Ramos (cell line): Measurements from ENCODE around the gene PPHLN1.

ENCODE experiments used
- in situ Hi-C: fragments of 300-500 bp; cut with MboI; formaldehyde crosslinking; loops from one replicate; pipeline ENCODE4 v1.14.3; 2022; ENCODE audit warnings: low sequenced_read_pairs; ENCODE audit not compliant: unreplicated experiment

Gene PPHLN1, protein sequence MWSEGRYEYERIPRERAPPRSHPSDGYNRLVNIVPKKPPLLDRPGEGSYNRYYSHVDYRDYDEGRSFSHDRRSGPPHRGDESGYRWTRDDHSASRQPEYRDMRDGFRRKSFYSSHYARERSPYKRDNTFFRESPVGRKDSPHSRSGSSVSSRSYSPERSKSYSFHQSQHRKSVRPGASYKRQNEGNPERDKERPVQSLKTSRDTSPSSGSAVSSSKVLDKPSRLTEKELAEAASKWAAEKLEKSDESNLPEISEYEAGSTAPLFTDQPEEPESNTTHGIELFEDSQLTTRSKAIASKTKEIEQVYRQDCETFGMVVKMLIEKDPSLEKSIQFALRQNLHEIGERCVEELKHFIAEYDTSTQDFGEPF

DNA sequence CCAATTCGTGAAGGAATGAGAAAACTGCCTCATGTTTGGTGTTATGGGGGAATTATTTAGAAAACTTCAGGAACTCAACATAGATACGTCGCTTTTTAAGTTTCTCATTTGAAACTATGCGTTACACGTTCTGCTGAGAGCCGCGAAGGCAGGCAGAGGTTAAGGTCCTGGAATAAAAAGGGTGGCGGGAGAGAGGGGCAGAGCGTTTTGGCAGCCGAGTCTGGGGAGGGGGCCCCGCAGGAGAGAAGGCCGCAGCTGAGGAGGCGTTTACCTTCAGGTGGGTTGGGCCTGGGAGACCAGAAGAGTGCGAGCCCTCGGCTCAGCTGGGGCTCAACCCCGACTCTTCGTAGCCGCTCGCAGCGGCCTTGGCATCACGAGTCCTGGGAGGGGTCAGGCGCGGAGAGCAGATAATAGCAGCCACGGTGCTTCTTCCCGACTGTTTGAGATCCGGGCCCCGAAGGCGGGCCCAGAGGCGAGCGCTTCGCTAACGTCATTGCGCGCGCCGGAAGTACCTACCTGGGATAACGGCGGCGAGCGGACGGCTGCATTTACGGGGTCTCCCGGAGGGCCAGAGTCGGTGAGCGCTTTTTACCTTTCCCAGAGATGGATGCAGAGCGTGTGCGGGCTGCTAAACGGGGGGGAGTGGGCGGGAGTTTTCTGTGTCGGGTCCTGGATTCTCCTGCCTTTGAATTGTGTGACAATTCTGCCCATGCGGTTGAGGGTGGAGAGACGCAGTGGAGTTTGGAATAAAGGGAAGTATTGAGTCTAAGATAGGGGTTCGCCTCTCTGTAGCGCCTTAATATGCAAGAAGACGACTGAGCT, at the start of gene PPHLN1, which contains the start of gene ZCRB1:
TSS of gene PPHLN1 (plus strand) at position 515 of the 822 bp plus-strand sequence. CDS start 9,736 bp downstream, outside the sequence.
TSS of gene ZCRB1 (minus strand) at position 442 of the 822 bp plus-strand sequence. CDS start 1,992 bp downstream, outside the sequence.
- in situ Hi-C loops: no loop called here

DNA sequence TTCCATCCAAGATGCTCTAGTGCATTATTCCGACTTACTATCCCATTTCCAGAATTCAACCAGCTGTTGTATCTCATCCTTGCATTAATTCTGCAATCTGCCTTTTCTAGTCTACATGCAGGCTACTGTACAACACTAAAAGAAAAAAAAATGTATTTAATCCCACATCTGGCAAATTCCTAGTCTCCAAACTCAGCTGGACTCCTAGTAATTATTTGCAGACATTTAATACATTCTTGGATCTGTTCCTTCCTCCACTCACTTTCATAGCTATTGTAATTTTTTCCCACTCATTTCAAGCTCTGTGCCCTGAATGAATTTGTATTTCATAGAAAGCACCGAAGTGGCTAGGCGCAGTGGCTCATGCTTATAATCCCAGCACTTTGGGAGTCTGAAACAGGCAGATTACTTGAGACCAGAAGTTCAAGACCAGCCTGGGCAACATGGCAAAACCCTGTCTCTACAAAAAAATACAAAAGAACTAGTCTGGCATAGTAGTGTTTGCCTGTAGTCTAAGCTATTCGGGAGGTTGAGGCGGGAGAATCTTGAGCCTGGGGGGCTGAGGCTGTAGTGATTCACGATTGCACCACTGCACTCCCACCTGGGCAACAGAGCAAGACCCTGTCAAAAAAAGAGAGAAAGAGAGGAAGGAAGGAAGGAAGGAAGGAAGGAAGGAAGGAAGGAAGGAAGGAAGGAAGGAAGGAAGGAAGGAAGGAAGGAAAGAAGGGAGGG, 48.4 kb upstream of the PPHLN1 start:
- in situ Hi-C loops: no loop called here

DNA sequence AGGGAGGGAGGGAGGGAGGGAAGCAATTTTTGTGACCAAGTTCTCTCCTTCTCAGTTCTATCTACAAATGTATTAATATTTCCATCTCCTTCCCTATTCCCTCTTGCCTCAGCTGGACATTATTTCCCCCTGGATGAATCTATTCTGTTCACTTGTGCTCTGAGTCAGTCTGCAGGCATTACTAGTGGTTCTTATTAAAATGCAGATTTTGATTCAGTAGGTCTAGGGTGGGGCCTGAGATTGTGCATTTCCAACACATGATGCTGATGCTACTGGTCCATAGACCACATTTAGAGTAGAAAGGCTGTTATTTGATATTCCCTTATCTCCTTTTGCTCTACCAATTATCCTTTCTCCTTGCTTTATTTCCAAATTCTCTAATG, 47.8 kb upstream of the PPHLN1 start:
- in situ Hi-C loops: no loop called here

DNA sequence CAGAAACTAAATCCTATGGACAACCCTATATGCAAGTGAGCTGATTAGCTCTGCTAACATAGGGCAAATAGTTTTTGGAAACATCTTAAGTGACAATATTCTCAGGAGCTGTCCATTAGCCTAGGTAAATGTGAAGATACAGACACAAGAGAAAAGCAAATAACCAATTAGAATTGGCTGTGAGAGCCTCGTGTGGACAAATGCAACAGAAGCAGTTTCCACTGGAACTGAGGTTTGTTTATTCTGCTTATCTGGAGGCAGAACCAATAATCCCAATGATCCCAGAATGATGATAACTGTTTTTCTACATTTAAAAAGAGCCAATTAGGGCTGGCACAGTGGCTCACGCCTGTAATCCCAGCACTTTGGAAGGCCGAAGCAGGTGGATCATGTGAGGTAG, 44.7 kb upstream of the PPHLN1 start:
- in situ Hi-C loops: no loop called here

DNA sequence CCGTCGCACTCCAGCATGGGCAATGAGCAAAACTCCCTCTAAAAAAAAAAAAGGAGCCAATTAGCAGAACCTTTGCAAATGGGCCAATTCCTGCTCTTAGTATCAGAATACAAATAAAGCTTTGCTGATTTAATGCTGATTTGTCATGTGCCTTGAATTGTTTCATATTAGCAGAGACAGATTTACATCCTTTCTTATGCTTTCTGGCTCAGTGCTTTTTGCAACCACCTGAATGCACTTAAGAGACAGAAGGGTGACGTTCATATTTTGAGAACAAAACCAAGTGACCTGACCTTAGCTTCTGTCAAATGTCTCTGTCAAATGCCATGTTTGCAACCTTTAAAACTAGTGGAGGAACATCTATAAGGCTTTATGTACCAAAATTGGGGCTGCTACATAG, 44.1 kb upstream of the PPHLN1 start:
- in situ Hi-C loops: no loop called here

DNA sequence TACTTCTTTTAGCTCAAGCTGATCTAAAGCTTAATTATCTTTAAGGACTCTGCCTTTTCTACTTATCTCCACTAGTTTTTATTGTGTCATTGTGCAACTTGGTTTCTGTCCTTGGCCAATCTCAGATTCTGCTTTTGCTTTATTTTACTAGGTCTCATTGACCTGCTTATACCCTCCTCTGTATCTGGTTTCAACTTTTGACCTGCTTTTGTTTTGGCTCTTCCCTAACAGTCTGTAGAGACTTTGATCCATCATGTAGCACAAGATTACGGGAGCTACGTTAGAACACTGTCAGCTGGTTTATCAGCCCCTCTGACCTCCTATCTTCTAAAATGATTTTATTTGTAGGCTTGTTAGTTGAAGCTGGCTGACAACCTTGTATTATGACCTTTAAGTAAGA, 43.7 kb upstream of the PPHLN1 start:
- in situ Hi-C loops: no loop called here

DNA sequence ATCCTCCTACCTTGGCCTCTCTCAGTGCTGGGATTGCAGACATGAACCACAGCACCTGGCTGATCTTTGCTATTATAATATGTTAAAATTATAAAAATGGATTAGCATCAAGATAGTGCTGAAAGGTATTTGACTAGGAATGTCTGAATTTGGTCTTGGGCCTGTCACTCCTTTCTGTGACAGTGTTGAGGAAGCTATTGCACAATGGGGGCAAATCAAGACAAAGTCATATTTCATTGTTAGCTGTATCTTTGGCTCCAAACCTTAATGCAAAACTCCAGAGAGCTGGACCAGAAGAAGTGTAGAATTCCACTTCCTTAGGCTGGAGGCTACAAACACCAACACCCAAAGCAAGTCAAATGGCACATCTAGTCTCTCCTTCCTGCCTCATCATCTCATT, 42.2 kb upstream of the PPHLN1 start:
- in situ Hi-C loops: no loop called here

DNA sequence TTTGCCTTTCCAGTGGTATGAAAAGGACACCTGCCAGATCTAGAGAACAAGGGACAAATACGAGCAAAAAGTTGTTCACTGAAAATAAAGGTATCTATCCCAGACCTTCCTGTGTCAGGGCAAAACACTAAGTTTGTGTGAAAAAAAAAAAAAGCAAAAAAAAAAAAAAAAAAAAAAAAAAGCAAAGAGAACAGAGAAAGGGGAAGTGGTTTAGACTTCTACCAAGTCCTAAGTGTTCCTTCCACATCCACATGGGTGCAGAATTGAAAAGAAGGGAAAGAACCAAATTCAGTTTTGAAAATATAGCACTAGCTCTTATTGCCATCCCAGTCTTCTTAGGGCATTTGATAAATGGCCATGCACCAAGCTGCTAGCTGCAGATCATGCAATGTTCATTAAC, 41.8 kb upstream of the PPHLN1 start:
- in situ Hi-C loops: no loop called here

DNA sequence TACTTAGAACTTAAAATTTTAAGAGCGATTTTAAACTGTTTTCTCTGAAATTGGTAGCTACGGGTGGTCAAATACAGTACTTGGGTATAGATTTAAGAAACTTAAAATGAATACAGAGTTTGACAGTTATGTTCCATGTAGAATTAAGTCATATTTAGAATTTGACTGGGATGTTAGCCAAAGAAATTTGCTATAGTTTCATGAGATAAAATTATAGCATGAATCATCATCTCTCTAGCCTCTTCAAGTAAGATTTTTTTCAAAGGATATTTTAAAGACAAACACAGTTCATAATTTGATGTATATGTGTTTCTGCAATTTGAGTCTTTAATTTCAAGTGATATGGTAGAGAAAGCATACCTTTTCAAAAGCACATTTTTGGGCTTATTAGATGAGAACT, 41.1 kb upstream of the PPHLN1 start:
- in situ Hi-C loops: no loop called here

DNA sequence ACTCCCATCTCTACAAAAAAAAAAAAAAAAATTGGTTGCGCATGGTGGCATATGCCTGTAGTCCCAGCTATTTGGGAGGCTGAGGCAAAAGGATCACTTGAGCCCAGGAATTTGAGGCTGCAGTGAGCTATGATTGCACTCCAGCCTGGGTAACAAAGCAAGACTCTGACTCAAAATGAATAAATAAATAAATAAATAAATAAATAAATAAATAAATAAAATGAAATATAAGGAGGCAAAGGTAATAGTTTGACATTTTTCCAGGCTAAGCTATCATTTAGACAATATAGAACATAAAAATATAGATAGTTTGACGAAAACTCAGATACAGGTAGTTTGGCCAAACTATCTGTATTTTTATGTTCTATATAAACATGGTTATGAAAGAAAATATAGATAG, 40.5 kb upstream of the PPHLN1 start:
- in situ Hi-C loops: no loop called here

DNA sequence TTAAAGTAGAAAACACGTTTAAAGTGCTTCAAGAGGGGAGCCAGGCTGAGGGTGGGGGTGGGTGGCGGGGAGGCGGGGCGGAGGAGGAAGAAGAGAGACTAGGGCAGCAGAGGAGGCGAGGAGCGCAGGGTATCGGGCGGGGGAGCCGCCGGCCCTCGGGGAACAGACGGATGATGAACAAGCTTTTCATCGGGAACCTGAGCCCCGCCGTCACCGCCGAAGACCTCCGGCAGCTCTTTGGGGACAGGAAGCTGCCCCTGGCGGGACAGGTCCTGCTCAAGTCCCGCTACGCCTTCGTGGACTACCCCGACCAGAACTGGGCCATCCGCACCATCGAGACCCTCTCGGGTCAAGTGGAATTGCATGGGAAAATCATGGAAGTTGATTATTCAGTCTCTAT, 39.2 kb upstream of the PPHLN1 start:
- in situ Hi-C loops: no loop called here

DNA sequence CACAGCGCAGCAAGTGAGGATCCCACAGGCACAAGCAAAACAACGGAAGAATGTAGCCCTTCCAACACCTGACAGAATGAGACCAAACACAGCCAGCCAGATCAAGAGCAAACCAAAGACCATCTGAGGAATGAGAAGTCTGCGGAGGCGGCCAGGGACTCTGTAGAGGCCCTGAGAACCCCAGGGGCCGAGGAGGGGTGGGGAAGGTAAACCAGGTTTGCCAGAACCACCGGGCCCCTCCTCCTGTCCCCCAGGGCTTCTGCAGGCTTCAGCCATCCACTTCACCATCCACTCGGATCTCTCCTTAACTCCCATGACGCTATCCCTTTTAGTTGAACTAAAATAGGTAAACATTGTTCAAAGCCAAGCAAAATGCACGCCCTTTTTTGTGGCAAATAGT, 37.4 kb upstream of the PPHLN1 start:
- in situ Hi-C loops: no loop called here

DNA sequence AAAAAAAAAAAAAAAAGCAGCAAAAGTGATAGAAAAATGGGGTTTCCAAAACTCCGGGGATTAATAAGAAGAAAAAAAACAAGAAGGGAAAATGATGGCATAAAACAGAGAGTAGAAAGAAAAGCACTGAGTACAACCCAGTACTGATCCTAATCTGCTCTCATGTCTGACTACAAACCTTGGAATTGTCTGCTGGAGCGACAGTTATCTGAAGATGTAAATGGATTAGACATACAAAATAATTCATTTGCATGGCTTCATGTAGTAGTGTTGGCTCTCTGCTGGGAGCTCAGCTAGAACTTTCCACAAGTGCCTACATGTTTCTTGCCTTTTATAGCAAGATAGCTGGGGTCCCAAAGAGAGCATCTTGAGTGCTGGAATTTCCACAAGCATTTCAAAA, 34.3 kb upstream of the PPHLN1 start:
- in situ Hi-C loops: no loop called here

DNA sequence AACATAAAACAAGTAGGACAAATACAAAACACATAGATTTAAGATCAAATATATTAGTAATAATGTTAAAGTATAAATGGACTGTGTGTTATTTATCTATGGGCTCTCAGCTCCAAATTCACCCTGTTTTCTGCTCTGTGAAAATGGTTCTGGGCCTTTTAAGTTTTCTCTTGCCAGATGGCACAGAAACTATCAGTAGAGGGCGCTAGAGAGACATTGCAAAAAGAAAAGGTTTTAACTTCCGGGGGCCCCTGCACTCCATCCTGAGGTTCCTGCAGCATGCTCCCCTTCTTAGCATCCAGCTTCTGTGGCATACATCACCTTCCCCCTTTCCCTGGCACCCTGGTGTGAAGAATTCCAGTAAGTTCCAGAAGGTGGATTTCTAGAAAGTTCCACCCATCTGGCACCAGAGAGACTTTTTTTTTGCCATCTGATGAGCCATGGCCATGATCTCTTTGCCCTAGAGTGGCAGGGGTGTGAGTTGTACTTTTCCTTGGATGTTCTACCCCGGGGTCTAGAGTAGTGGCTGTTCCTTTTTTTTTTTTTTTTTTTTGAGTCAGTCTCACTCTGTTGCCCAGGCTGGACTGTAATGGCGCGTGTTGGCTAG, 29.4 kb upstream of the PPHLN1 start:
- in situ Hi-C loops: no loop called here

DNA sequence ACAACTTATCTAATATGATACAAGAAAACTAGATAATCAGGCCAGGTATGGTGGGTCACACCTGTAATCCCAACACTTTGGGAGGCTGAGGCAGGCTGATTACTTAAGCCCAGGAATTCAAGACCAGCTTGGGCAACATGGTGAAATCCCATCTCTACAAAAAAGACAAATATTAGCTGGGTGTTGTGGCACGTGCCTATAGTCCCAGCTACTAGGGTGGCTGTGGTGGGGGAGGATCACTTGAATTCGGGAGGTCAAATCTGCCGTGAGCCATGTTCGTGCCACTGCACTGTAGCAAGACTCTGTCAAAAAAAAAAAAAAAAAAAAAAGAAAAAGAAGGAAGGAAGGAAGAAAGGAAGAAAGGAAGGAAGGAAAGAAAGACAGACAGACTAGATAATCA, 27.1 kb upstream of the PPHLN1 start:
- in situ Hi-C loops: no loop called here

DNA sequence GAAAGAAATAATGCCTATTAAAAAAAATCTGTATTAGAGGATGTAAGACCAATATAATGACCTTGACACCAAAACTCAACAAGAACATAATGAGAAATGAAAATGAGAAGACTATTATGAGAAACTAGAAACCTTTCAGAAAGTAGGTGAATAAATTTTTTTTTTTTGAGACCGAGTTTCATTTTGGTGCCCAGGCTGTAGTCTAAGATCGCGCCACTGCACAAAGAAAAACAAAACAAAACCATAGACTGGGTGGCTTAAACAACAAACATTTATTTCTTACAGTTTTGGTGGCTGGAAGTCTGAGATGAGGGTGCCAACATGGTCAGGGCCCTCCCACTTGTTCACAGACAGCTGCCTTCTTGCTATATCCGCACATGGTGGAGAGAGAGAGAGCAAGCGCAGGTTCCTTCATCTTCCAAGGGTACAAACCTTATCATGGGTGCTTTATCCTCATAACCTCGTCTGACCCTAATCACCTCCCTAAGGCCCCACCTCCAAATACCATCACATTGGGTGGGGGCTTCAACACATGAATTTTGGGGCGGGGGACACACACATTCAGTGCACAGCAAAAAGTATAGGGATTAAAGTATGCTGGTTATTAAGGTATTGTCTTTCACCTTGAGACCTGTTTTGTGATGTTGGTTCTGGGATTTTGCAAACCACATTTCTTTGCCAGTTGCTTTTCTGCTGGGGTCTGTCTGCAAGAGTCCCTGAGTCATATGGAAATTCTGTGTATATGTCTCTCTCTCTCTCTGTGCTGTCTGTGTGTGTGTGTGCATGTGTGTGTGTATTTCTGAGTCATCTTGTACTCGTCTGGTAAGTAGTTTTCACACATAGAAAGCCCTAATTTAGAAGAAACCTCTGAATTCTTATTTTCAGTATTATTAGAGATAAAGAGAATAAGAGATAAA, 26.3 kb upstream of the PPHLN1 start:
- in situ Hi-C loops: no loop called here

DNA sequence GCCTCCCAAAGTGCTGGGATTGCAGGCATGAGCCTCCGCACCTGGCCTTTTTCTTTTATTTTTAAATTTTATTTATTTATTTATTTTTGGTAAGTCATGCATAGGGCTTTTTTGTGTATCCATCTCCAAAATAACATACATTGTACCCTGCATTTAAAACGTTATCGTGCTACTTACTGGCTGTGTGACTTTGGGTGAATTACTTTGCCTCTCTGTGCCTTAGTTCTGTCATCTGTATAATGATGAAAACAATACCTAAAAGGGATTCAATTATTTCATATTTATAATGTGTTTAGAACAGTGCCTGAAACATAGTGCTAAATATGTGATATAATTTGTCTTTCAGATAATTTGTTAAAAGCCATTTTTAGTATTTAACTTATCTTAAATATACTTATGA, 19.7 kb upstream of the PPHLN1 start:
- in situ Hi-C loops: no loop called here

DNA sequence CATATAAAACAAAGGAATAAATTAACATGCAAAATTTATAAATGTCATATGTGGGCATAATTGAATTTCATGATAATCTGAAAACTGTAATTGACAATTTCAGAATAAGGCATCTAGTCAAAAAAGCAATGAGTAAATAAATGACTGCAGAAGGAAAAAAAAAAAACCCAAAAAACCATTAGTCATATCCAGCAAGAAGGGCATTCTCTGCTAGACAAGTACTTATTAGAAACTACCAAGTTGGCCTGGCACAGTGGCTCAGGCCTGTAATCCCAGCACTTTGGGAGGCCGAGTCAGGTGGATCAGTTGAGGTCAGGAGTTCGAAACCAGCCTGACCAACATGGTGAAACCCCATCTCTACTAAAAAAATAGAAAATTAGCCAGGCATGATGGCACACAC, 17.6 kb upstream of the PPHLN1 start:
- in situ Hi-C loops: no loop called here

DNA sequence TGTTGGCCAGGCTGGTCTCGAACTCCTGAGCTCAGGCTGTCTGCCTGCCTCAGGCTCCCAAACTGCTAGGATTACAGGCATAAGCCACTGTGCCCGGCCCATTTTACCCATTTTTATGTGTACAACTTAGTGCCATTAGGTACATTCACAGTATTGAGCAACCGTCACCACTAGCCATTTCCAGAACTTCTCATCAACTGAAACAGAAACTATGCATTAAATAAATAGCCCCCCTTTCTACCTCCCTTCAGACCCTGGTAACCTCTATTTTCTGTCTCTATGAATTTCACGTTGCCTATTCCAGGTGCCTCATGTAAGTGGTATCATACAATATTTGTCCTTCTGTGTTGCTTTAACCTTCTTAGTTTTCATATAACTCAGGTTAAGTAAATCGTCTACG, 16.0 kb upstream of the PPHLN1 start:
- in situ Hi-C loops: no loop called here
